HTR-8/SVneo (cell line): ENCODE data around the gene DBR1.
A peak's percentile ranks its signal among the peaks of the same experiment; 100 is the strongest.

Experiments used
- DNase-seq: peaks from one replicate; pipeline ENCODE4 v3.0.0; 2011; ENCODE audit warnings: low spot score, mixed read lengths; ENCODE audit not compliant: insufficient read length
- FAIRE-seq: peaks from 2 replicates; lab custom pipeline; 2011; peaks lifted over from hg19 to GRCh38; lab: Jason Lieb, UNC

DBR1 gene

DNA sequence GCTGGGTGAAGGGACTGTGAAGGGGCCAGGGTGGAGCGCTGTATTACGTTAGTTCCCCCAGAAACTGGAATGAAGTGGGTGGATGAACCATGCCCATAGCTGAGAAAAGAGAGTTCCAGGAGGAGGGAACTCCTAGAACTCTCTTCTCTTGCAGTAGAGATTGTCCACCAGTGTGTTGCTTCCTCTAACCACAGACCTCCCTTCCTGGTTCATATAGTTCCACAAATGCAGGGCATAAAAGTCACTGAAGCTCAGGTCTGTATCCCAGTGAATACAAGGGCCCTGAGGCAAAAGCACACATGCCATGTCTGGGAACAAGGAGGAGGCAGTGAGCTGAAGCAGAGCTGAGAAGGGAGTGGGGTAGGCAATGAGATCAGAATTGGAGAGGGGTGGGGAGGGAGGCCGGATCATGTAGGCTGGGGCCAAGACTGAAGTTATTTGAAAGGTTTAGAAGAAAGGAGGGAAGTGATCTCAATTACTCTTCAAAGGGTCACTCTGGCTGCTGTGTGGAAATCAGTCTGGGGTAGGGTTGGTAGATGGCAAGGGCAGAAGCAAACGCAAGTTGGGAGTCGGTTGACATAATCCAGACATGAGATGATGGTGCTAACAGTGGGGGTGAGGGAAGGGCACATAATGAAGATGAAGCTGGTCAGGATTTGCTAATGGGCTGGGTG, 49.0 kb downstream of the DBR1 start:
- DNase-seq, result no peak
- no peak for FAIRE-seq

DNA sequence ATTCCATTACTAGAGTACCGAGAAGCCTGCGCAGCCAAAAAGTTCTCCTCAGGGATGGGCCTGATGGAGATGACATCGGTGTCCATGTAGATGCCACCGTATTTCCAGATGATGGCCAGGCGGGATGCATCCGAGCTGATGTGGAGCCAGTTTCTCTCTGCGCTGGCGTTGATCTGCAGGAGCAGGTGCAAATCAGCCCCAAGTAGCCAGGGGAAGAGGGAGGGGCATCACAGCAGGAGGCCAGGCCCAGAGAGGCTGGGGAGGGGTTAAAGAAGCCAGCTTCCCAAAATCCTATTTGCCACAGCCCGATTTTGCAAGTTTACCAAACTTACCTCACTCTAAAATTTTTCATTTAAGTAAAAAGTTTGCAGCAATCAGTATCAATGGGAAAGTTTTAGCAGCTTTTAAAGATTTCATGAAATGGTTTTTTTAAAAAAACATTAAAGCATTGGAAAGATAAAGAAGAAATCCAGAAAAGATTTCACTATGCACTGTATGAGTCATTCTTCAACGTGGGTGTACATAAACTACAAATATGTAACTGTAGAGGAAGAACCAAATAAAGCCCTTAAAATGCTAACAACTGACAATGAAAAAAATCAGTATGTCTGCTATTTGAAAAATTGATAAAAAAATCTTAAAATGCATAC, 49.9 kb downstream of the DBR1 start:
- FAIRE-seq (no peak), DNase-seq (peak; percentile 28)

- DNase-seq, result no peak
- FAIRE-seq, result no peak
Measured at GRCh38 chr3:138124188-138124587, 50.5 kb downstream of the DBR1 start.

DNA sequence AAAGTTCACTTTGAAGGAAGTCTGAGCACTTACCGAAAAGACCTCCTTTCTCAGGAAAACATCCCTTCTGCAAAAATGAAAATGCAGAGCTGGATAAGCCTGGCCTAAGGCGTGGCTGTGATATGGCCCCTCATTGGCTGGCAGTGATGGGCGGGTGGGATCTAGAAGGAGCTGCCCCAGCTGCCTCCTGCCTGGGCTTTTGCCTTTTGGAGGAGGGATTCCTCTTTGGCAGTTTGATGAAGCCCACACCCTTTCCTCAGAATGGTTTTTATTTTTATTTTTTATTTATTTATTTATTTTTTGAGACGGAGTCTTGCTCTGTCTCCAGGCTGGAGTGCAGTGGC, 55.3 kb downstream of the DBR1 start:
- FAIRE-seq (no peak), DNase-seq (no peak)

DNA sequence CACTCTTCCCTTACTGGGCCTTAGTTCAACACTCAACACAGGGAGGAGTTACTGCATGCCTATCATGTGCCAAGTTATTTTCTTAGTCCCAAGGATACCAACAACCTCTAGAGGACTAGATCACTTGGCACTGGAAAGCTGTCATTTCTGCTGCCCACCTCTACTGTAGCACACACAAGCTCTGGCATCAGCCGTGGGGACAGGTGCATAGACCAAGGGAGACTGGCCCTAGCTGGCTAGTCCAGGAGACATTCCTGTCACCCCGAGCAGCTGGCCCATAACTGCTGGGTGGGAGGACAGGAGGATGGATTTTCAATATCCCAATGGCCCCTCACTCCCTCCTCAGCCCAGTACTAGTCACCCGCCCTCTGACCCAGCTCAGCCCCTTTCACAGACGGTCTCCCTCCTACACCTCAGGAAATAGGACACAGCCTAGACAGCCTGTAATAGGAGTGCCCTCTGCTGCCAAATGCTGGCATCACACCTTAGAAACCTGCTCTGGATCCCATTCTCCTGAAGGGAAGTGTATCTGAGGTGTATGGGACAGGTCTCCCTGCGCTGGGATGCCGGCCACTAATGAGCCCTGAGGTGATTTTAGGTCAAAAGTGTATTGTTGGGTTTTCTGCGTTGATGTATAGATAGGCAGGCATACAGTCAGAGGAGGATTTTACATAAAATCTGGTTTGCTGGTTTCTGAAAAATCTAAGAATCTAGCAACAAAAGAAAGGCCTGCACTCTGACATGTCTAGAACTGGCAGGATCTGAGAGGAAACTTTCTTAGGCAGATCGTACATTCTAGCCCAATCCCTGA, 55.9 kb downstream of the DBR1 start:
- DNase-seq, result peak; percentile 70

GRCh38 chr3:138114988-138115971, 59.4 kb downstream of the DBR1 start, which contains the start of gene DZIP1L:
DZIP1L (minus strand) TSS chr3:138115608; CDS start chr3:138103971, 11,637 bp downstream.
- FAIRE-seq (peak; percentile 60), DNase-seq (peak; percentile 73)

More for the DNA sequence above, 55.9 kb downstream of the DBR1 start:
- peak; percentile 72 for FAIRE-seq

DNA sequence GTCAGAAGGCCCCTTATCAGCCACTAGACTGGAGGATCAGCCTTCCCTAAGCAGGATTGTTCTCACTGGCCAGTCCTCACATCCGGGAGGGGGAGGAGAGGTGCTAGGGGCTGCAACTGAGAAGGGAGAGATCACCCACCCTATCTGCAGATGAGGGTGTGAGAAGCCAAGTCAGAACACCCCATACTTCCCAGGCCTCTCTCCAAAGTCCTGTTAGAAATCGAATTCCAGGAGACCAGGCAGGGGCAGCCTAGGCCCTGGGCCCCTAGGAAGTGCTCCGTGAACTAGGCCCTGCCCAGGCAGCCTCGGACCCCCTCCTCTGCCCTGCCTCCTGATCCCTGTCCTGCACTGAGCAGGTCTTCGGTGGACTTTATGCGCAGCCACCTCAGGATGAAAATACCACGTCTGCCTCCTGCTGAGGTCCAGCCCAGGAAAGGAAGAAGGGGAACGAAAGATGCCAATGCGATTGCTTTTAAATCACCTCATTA, 60.2 kb downstream of the DBR1 start:
- FAIRE-seq (peak; percentile 49), DNase-seq (peak; percentile 48)

DNA sequence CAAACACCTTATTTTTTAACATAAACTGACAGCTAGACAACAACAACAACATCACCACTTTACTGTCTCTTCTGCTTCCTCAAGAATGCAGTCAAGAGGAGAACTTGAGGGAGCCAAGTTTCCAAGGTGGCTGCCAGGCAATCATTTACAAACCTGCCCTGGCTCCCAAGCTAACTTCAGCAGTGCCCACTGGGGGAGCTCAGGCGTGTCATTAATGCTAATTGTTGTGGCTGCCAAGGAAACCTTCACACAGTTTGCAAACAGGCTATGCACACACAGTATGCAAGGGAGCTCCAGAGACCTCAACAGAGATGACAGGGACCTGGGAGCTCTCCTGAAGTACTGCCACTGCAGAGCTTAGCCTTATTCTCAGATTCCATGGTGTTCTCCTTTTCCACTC, 61.4 kb downstream of the DBR1 start:
- DNase-seq (no peak), FAIRE-seq (no peak)

DNA sequence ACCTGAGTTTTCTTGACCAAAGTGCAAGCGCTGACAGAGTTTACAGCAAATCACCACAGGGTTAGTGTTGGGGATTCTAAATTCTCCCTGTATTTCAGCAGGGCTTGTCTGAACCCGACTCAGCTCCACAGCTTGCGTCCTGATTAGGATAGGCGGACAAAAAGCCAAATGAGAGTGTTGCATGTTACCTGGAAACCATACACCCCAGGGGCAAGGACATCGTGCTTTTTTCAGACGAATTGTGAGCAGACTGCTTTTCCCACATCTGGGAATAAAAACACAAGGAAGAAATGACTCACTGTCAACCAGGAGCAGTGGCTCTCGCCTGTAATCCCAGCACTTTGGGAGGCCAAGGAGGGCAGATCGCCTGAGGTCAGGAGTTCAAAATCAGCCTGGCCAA, 62.4 kb downstream of the DBR1 start:
- no peak for DNase-seq
- FAIRE-seq, result no peak
